Measurements from ENCODE around the gene SPN.
"Not testable (repeated sequence)": the region's sequence is repeated elsewhere in the genome, so short reads cannot be mapped to it uniquely, and the experiment has no call there.

The SPN gene

DNA sequence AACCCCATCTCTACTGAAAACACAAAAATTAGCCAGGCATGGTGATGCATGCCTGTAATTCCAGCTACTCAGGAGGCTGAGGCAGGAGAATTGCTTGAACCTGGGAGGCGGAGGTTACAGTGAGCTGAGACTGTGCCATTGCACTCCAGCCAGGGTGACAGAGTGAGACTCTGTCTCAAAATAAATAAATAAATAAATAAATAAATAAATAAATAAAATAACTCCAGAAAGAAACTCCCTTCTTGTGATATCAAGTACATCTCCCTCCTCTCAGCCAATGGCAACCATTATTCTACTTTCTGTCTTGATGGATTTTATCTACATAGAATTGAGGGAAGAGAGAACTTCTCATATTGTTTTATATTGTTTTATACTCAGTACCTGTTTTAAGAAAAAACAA, 44.1 kb downstream of the SPN start:
- not testable (repeated sequence) for DNase-seq

DNA sequence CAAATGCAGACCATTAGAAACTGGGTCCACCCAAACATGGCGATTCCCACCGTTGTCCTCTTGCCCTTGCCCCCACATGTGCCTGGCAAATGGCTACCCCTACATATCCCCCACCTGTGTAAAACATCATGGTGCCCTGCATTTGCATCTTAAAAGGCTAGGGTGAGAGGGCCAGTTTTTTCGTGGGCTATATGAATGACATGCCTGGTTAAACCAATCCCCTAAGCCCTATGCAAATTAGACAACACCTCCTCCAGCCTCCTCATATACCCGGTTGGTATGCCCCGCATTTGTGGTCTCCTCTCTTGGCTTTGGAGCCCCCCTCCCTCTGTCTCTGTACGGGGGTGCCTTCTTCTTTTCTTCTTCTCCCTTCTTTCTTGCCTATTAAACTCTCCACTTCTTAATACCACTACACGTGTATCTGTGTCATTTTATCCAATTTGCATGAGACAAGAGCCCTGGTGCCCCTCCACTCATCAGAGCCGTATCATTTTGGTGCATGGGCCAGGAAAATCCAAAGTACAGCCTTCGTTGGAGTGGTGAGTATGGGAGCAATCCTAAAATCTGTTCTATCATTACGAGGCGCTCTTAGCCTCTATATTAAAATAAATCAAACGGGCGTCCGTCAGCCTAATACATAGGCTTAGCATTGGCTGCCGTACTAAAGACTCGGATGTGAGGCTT, 46.0 kb downstream of the SPN start:
- DNase-seq: no peak

DNA sequence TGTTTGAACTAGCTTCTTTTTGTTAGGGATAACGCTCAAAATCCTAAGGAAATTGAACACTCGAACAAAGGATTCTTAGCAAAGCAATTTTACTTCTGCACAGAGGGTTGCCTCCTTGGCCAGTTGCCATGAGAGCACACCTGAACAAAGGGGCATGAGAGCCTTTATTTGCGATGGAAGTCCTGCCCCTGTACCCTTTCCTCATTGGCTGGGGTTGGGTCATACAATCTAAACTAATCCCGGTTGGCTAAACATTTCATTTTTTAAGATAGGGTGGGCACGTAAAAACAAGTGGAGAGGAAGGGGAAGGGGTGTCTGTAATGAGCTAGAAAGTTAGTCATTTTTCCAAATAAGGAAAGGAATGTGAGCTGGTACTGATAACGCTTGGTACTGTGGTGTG, 46.6 kb downstream of the SPN start:
- not testable (repeated sequence) for DNase-seq

DNA sequence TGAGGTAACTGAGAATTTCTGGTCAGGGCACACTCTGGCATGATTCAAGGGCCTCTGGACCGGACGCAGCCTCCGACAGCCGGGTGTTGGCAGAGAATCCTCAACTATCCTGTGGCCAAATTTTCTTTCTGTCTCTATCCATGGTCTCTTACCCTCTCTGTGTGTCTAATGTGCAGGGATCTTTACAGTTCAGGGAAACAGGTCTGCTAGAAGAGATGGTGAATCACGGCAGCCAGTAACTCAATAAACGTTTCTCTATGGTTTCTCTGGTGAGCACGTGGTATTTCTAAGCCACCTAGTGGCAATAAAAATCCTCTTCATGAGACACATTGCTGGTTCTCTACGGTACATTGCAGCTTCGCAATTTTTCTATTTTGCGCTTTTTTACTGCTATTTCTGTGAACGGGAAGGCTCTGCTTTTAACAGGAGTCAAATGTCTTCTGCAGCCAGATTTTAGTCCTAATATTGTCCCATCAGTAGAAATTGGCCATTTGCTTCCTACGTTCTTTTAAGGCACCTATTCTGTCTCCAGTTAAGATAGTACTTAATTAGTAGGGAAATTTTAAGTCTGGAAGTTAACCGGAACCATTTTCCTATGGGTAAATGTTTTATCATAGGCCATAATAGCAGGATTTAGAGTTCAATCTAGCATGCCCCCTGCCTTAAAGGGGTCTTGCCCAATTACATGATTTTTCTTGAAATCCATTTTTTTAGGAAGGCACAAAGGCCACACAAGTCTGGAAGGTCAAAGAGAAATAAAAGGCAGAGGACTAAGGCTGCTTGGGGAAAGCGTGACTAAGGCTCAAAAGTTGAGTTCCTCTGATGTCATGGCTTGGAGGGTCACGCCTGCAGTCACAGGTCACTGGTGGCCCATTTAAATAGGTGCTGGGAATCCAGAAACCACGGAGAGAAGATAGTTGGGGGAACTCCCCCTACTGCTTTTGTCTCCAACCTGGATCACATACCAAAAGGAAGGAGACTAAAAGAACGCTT, 47.5 kb downstream of the SPN start:
- no peak for DNase-seq

DNA sequence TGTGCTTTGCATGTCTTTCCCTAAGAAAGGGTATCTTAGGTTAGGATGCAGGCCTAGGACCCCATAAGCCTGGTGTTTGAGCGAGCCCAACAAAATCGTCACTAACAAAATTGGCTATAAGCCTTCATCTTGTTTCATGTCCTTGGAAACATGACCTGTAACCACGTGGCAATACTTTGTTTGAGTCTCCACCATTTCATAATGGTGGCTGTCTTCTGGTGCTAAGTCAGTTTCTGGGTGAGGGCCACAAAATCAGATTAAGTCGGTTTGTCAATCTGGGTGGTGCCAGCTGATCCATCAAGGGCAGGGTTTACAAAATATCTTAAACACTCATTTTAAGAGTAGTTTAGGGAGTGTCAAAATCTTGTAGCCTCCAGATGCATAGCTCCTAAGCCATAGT, 49.8 kb downstream of the SPN start:
- DNase-seq: no peak

DNA sequence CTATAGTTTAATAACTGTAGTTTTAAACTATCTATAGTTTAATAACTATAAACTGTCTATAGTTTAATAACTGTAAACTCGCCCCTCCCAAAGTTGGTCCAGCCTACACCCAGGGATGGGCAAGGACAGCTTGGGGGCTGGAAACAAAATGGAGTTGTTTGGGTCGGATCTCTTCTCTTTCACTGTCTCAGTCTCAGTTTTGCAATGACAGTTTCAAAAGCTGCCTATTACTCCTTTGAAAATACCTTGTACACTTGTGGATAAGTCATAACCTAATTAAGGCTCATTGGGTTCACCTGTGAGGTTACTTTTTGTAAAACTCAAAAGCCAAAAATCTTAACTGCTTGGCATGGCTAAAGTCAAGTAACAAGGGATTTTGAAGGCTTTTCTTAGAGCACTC, 51.3 kb downstream of the SPN start:
- DNase-seq: no peak

DNA sequence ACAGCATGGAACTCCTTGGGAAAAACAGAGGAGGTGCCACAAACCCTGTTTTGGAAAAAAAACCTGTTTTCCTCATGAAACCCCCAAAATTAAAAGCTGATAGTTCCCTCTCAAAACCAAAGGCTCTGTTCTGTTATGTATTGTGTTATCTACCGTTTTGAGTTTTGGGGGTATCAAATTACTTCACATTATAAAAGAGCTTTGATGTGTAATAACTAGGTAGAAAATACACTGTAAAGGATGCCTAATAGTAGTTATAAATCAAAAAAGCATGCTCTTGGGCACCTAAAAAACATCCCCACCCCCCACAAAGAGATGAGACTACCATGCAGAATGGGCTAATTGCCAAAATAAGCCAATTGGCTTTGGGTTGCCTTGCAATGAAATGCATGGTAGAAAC, 51.9 kb downstream of the SPN start:
- no peak for DNase-seq

DNA sequence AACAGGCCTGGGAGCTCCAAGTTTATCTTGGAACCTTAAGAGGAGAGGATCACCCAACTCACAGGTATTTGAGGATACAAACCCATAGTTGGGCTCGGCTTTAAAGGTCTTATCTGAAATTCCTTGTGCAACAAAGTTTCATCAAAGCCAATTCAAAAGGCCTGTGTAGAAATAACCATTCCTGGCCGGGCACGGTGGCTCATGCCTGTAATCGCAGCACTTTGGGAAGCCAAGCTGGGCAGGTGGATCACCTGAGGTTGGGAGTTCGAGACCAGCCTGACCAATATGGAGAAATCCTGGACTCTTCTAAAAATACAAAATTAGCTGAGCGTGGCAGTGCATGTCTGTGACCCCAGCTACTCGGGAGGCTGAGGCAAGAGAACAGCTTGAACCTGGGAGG, 54.1 kb downstream of the SPN start:
- DNase-seq: no peak

DNA sequence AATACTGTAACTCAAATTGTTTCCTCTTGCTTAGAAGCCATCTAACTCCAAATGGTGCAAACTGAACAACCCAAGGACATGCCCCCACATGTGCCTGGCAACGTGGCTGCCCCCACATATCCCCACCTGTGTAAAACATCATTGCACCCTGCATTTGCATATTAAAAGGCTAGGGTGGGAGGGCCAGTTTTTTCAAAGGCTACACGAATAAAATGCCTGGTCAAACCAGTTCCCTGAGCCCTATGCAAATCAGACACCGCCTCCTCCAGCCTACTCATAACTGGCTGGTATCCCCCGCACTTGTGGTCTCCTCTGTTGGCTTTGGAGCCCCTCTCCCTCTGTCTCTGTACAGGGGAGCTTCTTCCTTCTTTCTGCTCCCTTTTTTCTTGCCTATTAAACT, 56.0 kb downstream of the SPN start:
- DNase-seq: no peak

Measured in activated CD4-positive, CD25-positive, alpha-beta regulatory T cell (primary cell).